ENCODE data around the gene CCDC91.
A peak's percentile ranks its signal among the peaks of the same experiment; 100 is the strongest.
"Not testable (repeated sequence)": the region's sequence is repeated elsewhere in the genome, so short reads cannot be mapped to it uniquely, and the experiment has no call there.

Gene CCDC91

GRCh38 chr12:28378736-28379135 is 188.5 kb downstream of the CCDC91 start:
- peak; percentile 32 for DNase-seq

GRCh38 chr12:28379779-28380178 is 189.5 kb downstream of the CCDC91 start:
- DNase-seq: not testable (repeated sequence)

- no peak for DNase-seq
Measured at GRCh38 chr12:28383368-28383767, 193.1 kb downstream of the CCDC91 start.

- DNase-seq: peak; percentile 32
Measured at GRCh38 chr12:28388879-28389278, 198.6 kb downstream of the CCDC91 start.

- DNase-seq: peak; percentile 71
Measured at GRCh38 chr12:28390206-28390605, 199.9 kb downstream of the CCDC91 start.

GRCh38 chr12:28390761-28391385 is 200.6 kb downstream of the CCDC91 start:
- DNase-seq: peak; percentile 84

GRCh38 chr12:28409892-28410291 is 219.6 kb downstream of the CCDC91 start:
- no peak for DNase-seq

- no peak for DNase-seq
Measured at GRCh38 chr12:28413460-28414109, 223.3 kb downstream of the CCDC91 start.

- DNase-seq: peak; percentile 90
Measured at GRCh38 chr12:28415755-28416154, 225.5 kb downstream of the CCDC91 start.

GRCh38 chr12:28421374-28421773 is 231.1 kb downstream of the CCDC91 start:
- DNase-seq: no peak

GRCh38 chr12:28424965-28425364 is 234.7 kb downstream of the CCDC91 start:
- DNase-seq: peak; percentile 56

GRCh38 chr12:28425526-28425925 is 235.3 kb downstream of the CCDC91 start:
- DNase-seq: no peak

GRCh38 chr12:28427046-28427445 is 236.8 kb downstream of the CCDC91 start:
- DNase-seq: no peak

GRCh38 chr12:28440081-28440608 is 249.9 kb downstream of the CCDC91 start:
- DNase-seq: no peak

GRCh38 chr12:28442101-28442500 is 251.8 kb downstream of the CCDC91 start:
- DNase-seq: no peak

GRCh38 chr12:28443337-28443736 is 253.1 kb downstream of the CCDC91 start:
- no peak for DNase-seq

GRCh38 chr12:28446031-28446430 is 255.8 kb downstream of the CCDC91 start:
- peak; percentile 7 for DNase-seq

GRCh38 chr12:28453686-28454085 is 263.4 kb downstream of the CCDC91 start:
- DNase-seq: no peak

- no peak for DNase-seq
Measured at GRCh38 chr12:28456934-28457710, 266.9 kb downstream of the CCDC91 start.

GRCh38 chr12:28457785-28458184 is 267.5 kb downstream of the CCDC91 start:
- no peak for DNase-seq

GRCh38 chr12:28459481-28459880 is 269.2 kb downstream of the CCDC91 start:
- DNase-seq: no peak

- DNase-seq: no peak
Measured at GRCh38 chr12:28460420-28461130, 270.3 kb downstream of the CCDC91 start.

GRCh38 chr12:28463396-28463795 is 273.1 kb downstream of the CCDC91 start:
- DNase-seq: no peak

Measured in fibroblast of skin of back (primary cell).